Stomach (tissue), 4 donors: Measurements from ENCODE around the gene PIR.

Experiments used
- CTCF ChIP-seq, 7 experiments: fragments of 450-650 bp in 4 of 7; fragments of 200-600 bp in 3 of 7; sonication (generic) in 3 of 7; IDR thresholded peaks; one replicate each; pipeline ENCODE4 v1.5.1; 2016 to 2019; ENCODE audit warnings: antibody characterized with exemption in 7 of 7, control low read depth in 2 of 7, mild to moderate bottlenecking in 1 of 7
- EP300 ChIP-seq: sonication (generic); formaldehyde crosslinking; IDR thresholded peaks from one replicate; pipeline ENCODE4 v1.6.1; 2017; ENCODE audit warnings: antibody characterized with exemption
- POLR2A ChIP-seq, 4 donors: fragments of 450-650 bp; IDR thresholded peaks; one replicate each; pipeline ENCODE4 v1.6.1; 2016; ENCODE audit warnings: antibody characterized with exemption in 4 of 4, control low read depth in 2 of 4, mild to moderate bottlenecking in 1 of 4, moderate library complexity in 1 of 4
- POLR2AphosphoS5 ChIP-seq, 3 donors: sonication (generic); formaldehyde crosslinking; IDR thresholded peaks; one replicate each; pipeline ENCODE4 v1.6.1; 2016; ENCODE audit warnings: antibody characterized with exemption in 3 of 3

GRCh38 chrX:15522464-15522863, 29.3 kb upstream of the PIR start:
- TF ChIP-seq CTCF (IDR thresholded peaks at IDR 0.05), result no peak
- TF ChIP-seq POLR2A (IDR thresholded peaks at IDR 0.05), result no peak
- TF ChIP-seq POLR2AphosphoS5 (IDR thresholded peaks at IDR 0.05), result no peak
- TF ChIP-seq EP300, result no peak
